ENCODE data around the gene DEDD2.

DNA sequence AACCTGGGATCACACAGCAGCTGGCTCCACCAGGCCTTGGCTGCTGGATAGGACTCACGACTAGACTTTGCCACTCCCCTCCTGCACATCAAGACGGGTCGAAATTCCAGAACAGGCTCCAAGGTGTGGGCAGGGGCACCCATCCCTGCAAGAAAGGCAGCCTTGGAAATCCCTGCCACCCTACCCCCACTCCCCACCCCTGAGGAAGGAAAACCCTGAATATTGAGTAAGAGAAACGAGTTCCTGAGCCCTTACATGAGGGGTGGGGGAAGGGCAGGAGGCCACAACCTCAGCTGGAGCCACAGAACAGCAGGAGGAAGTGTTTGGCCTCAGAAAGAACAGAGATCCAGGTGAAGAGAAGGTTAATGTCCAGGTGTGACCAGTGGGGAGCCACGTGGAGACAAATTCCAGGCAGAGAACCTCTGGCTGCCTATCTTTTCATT, 20.1 kb downstream of the DEDD2 start:
- TF ChIP-seq, protein P1, sequence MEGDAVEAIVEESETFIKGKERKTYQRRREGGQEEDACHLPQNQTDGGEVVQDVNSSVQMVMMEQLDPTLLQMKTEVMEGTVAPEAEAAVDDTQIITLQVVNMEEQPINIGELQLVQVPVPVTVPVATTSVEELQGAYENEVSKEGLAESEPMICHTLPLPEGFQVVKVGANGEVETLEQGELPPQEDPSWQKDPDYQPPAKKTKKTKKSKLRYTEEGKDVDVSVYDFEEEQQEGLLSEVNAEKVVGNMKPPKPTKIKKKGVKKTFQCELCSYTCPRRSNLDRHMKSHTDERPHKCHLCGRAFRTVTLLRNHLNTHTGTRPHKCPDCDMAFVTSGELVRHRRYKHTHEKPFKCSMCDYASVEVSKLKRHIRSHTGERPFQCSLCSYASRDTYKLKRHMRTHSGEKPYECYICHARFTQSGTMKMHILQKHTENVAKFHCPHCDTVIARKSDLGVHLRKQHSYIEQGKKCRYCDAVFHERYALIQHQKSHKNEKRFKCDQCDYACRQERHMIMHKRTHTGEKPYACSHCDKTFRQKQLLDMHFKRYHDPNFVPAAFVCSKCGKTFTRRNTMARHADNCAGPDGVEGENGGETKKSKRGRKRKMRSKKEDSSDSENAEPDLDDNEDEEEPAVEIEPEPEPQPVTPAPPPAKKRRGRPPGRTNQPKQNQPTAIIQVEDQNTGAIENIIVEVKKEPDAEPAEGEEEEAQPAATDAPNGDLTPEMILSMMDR (IDR thresholded peaks at IDR 0.05) = no peak
- TF ChIP-seq EP300 (IDR thresholded peaks at IDR 0.05) = no peak
